ENCODE measurements around the gene EP400. TPM values are rescaled to one million over a fixed set of nuclear protein-coding genes. Genes with fewer than 3 reads are reported as not detected.
"Not testable (repeated sequence)": the region's sequence is repeated elsewhere in the genome, so short reads cannot be mapped to it uniquely, and the experiment has no call there.

The EP400 gene
- total and polyA plus RNA-seq, 7 experiments from 2014 or later, result 2.8 to 86.8 (median 79.5) TPM

GRCh38 chr12:132076711-132077110, 127.0 kb downstream of the EP400 start:
- intact Hi-C loops (cut with micrococcal nuclease), result no loop called here
- H3K4me1 ChIP-seq (ENCODE audit: control insufficient read depth in 2 of 2, insufficient read depth in 2 of 2, low read length in 2 of 2), result no peaks in the 10 kb centered on the region
- H3K4me3 ChIP-seq (ENCODE audit: low read length), result no peak overlapping the region
- CTCF ChIA-PET, result no interaction called here
- H3K27me3 ChIP-seq (ENCODE audit: control insufficient read depth in 2 of 2, insufficient read depth in 2 of 2, low read length in 2 of 2), result no peaks in the 10 kb centered on the region
- Mint-ChIP-seq H3K27ac (no peak overlapping the region), H3K27me3 (no peaks in the 10 kb centered on the region), H3K36me3 (peaks cover 5 to 53% (median 15%) of the 10 kb centered on the region in 5 donors), H3K4me3 (no peak overlapping the region), H3K9me3 (no peaks in the 10 kb centered on the region), H3K4me1 (peaks cover 0 to 8% (median 0%) of the 10 kb centered on the region in 7 donors)
- no peak for DNase-seq
- peaks cover 5 to 62% (median 12%) of the 10 kb centered on the region in 3 experiments for H3K36me3 ChIP-seq (ENCODE audit: control insufficient read depth in 2 of 3, insufficient read depth in 3 of 3, low read length in 3 of 3)
- no peaks in the 10 kb centered on the region for H3K9me3 ChIP-seq (ENCODE audit: control insufficient read depth in 2 of 3, low read length in 3 of 3)
- H3K27ac ChIP-seq (ENCODE audit: low read depth, low read length), result no peak overlapping the region
- POLR2A ChIA-PET, result no interaction called here
- no peak for ATAC-seq

- H3K4me1 ChIP-seq (ENCODE audit: control insufficient read depth in 2 of 2, insufficient read depth in 2 of 2, low read length in 2 of 2), result no peaks in the 10 kb centered on the region
- peaks cover 5 to 51% (median 13%) of the 10 kb centered on the region in 5 donors for H3K36me3 Mint-ChIP-seq
- no peak overlapping the region for H3K4me3 ChIP-seq (ENCODE audit: low read length)
- ATAC-seq (no peak), DNase-seq (no peak)
- no peaks in the 10 kb centered on the region for H3K9me3 Mint-ChIP-seq
- H3K36me3 ChIP-seq (ENCODE audit: control insufficient read depth in 2 of 3, insufficient read depth in 3 of 3, low read length in 3 of 3), result peaks cover 5 to 56% (median 12%) of the 10 kb centered on the region in 3 experiments
- H3K9me3 ChIP-seq (ENCODE audit: control insufficient read depth in 2 of 3, low read length in 3 of 3), result no peaks in the 10 kb centered on the region
- H3K27ac ChIP-seq (ENCODE audit: low read depth, low read length), result no peak overlapping the region
- H3K4me3 Mint-ChIP-seq, result no peak overlapping the region
- intact Hi-C loops (cut with micrococcal nuclease), result no loop called here
- H3K4me1 Mint-ChIP-seq, result peaks cover 0 to 6% (median 0%) of the 10 kb centered on the region in 7 donors
- H3K27ac Mint-ChIP-seq, result no peak overlapping the region
- ChIA-PET CTCF (no interaction called here), POLR2A (no interaction called here)
- H3K27me3 Mint-ChIP-seq, result no peaks in the 10 kb centered on the region
- no peaks in the 10 kb centered on the region for H3K27me3 ChIP-seq (ENCODE audit: control insufficient read depth in 2 of 2, insufficient read depth in 2 of 2, low read length in 2 of 2)
Measured at GRCh38 chr12:132077322-132078100, 127.8 kb downstream of the EP400 start.

GRCh38 chr12:132078190-132078589, 128.4 kb downstream of the EP400 start:
- H3K27ac ChIP-seq (ENCODE audit: low read depth, low read length), result no peak overlapping the region
- no peaks in the 10 kb centered on the region for H3K9me3 ChIP-seq (ENCODE audit: control insufficient read depth in 2 of 3, low read length in 3 of 3)
- H3K4me3 ChIP-seq (ENCODE audit: low read length), result no peak overlapping the region
- H3K4me1 ChIP-seq (ENCODE audit: control insufficient read depth in 2 of 2, insufficient read depth in 2 of 2, low read length in 2 of 2), result no peaks in the 10 kb centered on the region
- peaks cover 5 to 56% (median 12%) of the 10 kb centered on the region in 3 experiments for H3K36me3 ChIP-seq (ENCODE audit: control insufficient read depth in 2 of 3, insufficient read depth in 3 of 3, low read length in 3 of 3)
- DNase-seq, result no peak
- H3K27me3 Mint-ChIP-seq, result no peaks in the 10 kb centered on the region
- CTCF ChIA-PET, result no interaction called here
- no peaks in the 10 kb centered on the region for H3K9me3 Mint-ChIP-seq
- intact Hi-C loops (cut with micrococcal nuclease), result no loop called here
- H3K27me3 ChIP-seq (ENCODE audit: control insufficient read depth in 2 of 2, insufficient read depth in 2 of 2, low read length in 2 of 2), result no peaks in the 10 kb centered on the region
- H3K4me3 Mint-ChIP-seq, result no peak overlapping the region
- POLR2A ChIA-PET, result no interaction called here
- H3K27ac Mint-ChIP-seq, result peak overlapping the region in 1 of 9 donors; percentile 41
- ATAC-seq, result no peak
- H3K36me3 Mint-ChIP-seq, result peaks cover 5 to 45% (median 8%) of the 10 kb centered on the region in 5 donors
- H3K4me1 Mint-ChIP-seq, result peaks cover 0 to 6% (median 0%) of the 10 kb centered on the region in 7 donors

DNA sequence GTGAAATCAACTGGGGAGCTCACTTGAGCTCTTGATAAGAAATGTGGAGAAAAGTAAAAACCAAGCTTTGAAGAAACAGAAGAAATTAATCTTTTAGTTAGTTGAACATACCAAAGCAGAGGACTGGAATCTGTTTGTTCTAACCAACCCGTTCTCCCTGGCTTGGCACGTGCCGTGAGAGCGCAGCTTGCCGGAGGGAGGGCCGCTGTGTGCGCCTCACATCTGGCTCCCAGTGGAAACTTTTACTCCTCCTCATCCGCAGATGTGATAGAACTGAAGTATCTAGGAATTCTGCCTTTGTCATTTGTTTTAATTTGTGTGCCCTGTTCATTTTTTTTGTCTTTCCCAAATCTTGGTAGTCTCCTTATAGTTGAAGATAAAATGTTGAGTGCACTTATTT, 129.5 kb downstream of the EP400 start:
- ChIA-PET POLR2A (no interaction called here), CTCF (no interaction called here)
- Histone ChIP-seq H3K4me1 (ENCODE audit: control insufficient read depth in 2 of 2, insufficient read depth in 2 of 2, low read length in 2 of 2) (peaks cover 5% of the 10 kb centered on the region in 2 donors), H3K27me3 (ENCODE audit: control insufficient read depth in 2 of 2, insufficient read depth in 2 of 2, low read length in 2 of 2) (no peaks in the 10 kb centered on the region), H3K4me3 (ENCODE audit: low read length) (no peak overlapping the region), H3K9me3 (ENCODE audit: control insufficient read depth in 2 of 3, low read length in 3 of 3) (no peaks in the 10 kb centered on the region), H3K36me3 (ENCODE audit: control insufficient read depth in 2 of 3, insufficient read depth in 3 of 3, low read length in 3 of 3) (peaks cover 5 to 49% (median 12%) of the 10 kb centered on the region in 3 experiments), H3K27ac (ENCODE audit: low read depth, low read length) (no peak overlapping the region)
- Mint-ChIP-seq H3K9me3 (no peaks in the 10 kb centered on the region), H3K27me3 (no peaks in the 10 kb centered on the region), H3K27ac (no peak overlapping the region), H3K4me1 (peaks cover 6 to 13% (median 7%) of the 10 kb centered on the region in 7 donors), H3K36me3 (peaks cover 4 to 41% (median 8%) of the 10 kb centered on the region in 5 donors), H3K4me3 (no peak overlapping the region)
- intact Hi-C loops (cut with micrococcal nuclease), result no loop called here
- DNase-seq (no peak), ATAC-seq (no peak)

GRCh38 chr12:132079695-132080094, 130.0 kb downstream of the EP400 start:
- H3K9me3 ChIP-seq (ENCODE audit: control insufficient read depth in 2 of 3, low read length in 3 of 3), result no peaks in the 10 kb centered on the region
- ATAC-seq (no peak), DNase-seq (no peak)
- no peak overlapping the region for H3K27ac ChIP-seq (ENCODE audit: low read depth, low read length)
- intact Hi-C loops (cut with micrococcal nuclease), result loop anchor here (5.0 to 10.0 kb wide), 4 partner anchors 125 to 683 kb away; partner anchors contain the start of genes ANKLE2 (in 1 of the 2), POLE (in 1 of the 2), PXMP2 (in 1 of the 2) and ULK1 (in 1 of the 2)
- POLR2A ChIA-PET, result no interaction called here
- H3K4me3 Mint-ChIP-seq, result no peak overlapping the region
- peaks cover 0 to 36% (median 3%) of the 10 kb centered on the region in 5 donors for H3K36me3 Mint-ChIP-seq
- peaks cover 5% of the 10 kb centered on the region in 2 donors for H3K4me1 ChIP-seq (ENCODE audit: control insufficient read depth in 2 of 2, insufficient read depth in 2 of 2, low read length in 2 of 2)
- no peak overlapping the region for H3K4me3 ChIP-seq (ENCODE audit: low read length)
- peaks cover 5 to 44% (median 12%) of the 10 kb centered on the region in 3 experiments for H3K36me3 ChIP-seq (ENCODE audit: control insufficient read depth in 2 of 3, insufficient read depth in 3 of 3, low read length in 3 of 3)
- H3K27me3 Mint-ChIP-seq, result no peaks in the 10 kb centered on the region
- no peaks in the 10 kb centered on the region for H3K9me3 Mint-ChIP-seq
- CTCF ChIA-PET, result no interaction called here
- peak overlapping the region in 2 of 9 donors; percentile 36 to 38 for H3K27ac Mint-ChIP-seq
- peaks cover 6 to 13% (median 7%) of the 10 kb centered on the region in 7 donors for H3K4me1 Mint-ChIP-seq
- H3K27me3 ChIP-seq (ENCODE audit: control insufficient read depth in 2 of 2, insufficient read depth in 2 of 2, low read length in 2 of 2), result no peaks in the 10 kb centered on the region

DNA sequence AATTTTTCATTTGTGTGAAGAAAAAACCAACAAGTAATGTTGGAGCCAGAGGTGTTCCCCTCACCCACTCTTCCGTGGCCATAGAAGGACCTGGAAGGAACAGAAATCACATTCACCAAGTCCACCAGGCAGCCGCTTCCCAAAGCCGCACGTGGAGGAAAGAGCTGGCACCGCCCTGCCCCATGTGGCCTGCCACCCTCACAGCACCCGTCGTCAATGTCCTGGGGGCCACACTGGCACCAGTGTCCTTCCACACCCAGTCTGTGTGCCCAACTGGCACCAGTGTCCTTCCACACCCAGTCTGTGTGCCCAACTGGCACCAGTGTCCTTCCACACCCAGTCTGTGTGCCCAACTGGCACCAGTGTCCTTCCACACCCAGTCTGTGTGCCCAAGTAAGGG, 130.8 kb downstream of the EP400 start:
- H3K27me3 ChIP-seq (ENCODE audit: control insufficient read depth in 2 of 2, insufficient read depth in 2 of 2, low read length in 2 of 2); CTCF ChIA-PET; H3K4me3 ChIP-seq (ENCODE audit: low read length); DNase-seq; ATAC-seq; H3K27ac ChIP-seq (ENCODE audit: low read depth, low read length); POLR2A ChIA-PET; H3K9me3 ChIP-seq (ENCODE audit: control insufficient read depth in 2 of 3, low read length in 3 of 3); H3K27ac Mint-ChIP-seq; H3K4me3 Mint-ChIP-seq; H3K27me3 Mint-ChIP-seq; H3K9me3 Mint-ChIP-seq: not testable (repeated sequence)
- peaks cover 12 to 19% (median 14%) of the 10 kb centered on the region in 7 donors for H3K4me1 Mint-ChIP-seq
- intact Hi-C loops (cut with micrococcal nuclease), result loop anchor here (5.0 to 10.0 kb wide), 4 partner anchors 126 to 682 kb away; partner anchors contain the start of genes ANKLE2 (in 1 of the 2), POLE (in 1 of the 2), PXMP2 (in 1 of the 2) and ULK1 (in 1 of the 2)
- H3K36me3 ChIP-seq (ENCODE audit: control insufficient read depth in 2 of 3, insufficient read depth in 3 of 3, low read length in 3 of 3), result peaks cover 5 to 35% (median 12%) of the 10 kb centered on the region in 3 experiments
- H3K36me3 Mint-ChIP-seq, result peaks cover 0 to 31% (median 8%) of the 10 kb centered on the region in 5 donors
- peaks cover 9 to 10% of the 10 kb centered on the region in 2 donors for H3K4me1 ChIP-seq (ENCODE audit: control insufficient read depth in 2 of 2, insufficient read depth in 2 of 2, low read length in 2 of 2)

Measured in naive thymus-derived CD4-positive, alpha-beta T cell (primary cell).